H1 (cell line): ENCODE results near the gene AOAH. TPM values are rescaled to one million over a fixed set of nuclear protein-coding genes. Genes with fewer than 3 reads are reported as not detected.

Experiments used
- CBX8 ChIP-seq: fragments of 300-800, 300-1000 bp; sonication (generic); IDR thresholded peaks from 2 replicates; pipeline ENCODE4 v1.7.1; 2016; ENCODE audit warnings: low read depth, low read length, borderline replicate concordance
- CHD2 ChIP-seq: IDR thresholded peaks from 2 replicates; pipeline ENCODE4 v1.6.1; 2012; ENCODE audit warnings: low read length, improper control_type of control experiment
- EGR1 ChIP-seq: IDR thresholded peaks from 2 replicates; pipeline ENCODE4 v1.6.1; 2011; ENCODE audit warnings: low read depth, low read length, borderline replicate concordance
- FOSL1 ChIP-seq: IDR thresholded peaks from 2 replicates; pipeline ENCODE4 v1.6.1; 2011; ENCODE audit warnings: mild to moderate bottlenecking, low read depth, low read length, moderate library complexity; ENCODE audit not compliant: insufficient read depth
- RNF2 ChIP-seq: fragments of 200-900, 300-1000 bp; sonication (generic); IDR thresholded peaks from 2 replicates; pipeline ENCODE4 v1.7.1; 2016; ENCODE audit warnings: borderline replicate concordance, low read depth, mild to moderate bottlenecking, antibody characterized with exemption, low read length; ENCODE audit not compliant: poor library complexity, severe bottlenecking; ENCODE audit errors: missing control alignments
- SIRT6 ChIP-seq: IDR thresholded peaks from one replicate; pipeline ENCODE4 v1.7.1; 2012; ENCODE audit warnings: low read length, inconsistent platforms
- SUZ12 ChIP-seq: fragments of 200-600 bp; sonication (generic); IDR thresholded peaks from 2 replicates; pipeline ENCODE4 v1.6.1; 2012; ENCODE audit warnings: mild to moderate bottlenecking, inconsistent platforms, low read length, moderate library complexity, mixed read lengths
- polyA plus RNA-seq, 7 experiments: library from polyadenylated mRNA; depleted of rRNA in 3 of 7; stranded (reverse) in 5 of 7; unstranded in 2 of 7; fragments of >200 nt in 5 of 7; fragments of 200-250 nt in 2 of 7; gene quantifications; 1 replicate in 5 of 7; 2 replicates in 1 of 7; 4 replicates in 1 of 7; pipeline versions ENCODE4 v1.2.1 to v1.2.3, GENCODE V29; 2011 to 2013; ENCODE audit warnings: missing spikeins in 2 of 7, mixed read lengths in 2 of 7
- total RNA-seq: library from RNA; stranded (reverse); fragmentation: NEBNext Ultra II Directional; extraction: Animal tissue kit (Norgen Biotek cat#: 25700); gene quantifications from 2 replicates; pipeline ENCODE4 v1.2.1, GENCODE V29; 2021

AOAH gene
- total and polyA plus RNA-seq, 2 of the 8 experiments (the other 6 are each of a cell fraction or from before 2014, with no cell fraction given) = 0.08 TPM; not detected in 1

DNA sequence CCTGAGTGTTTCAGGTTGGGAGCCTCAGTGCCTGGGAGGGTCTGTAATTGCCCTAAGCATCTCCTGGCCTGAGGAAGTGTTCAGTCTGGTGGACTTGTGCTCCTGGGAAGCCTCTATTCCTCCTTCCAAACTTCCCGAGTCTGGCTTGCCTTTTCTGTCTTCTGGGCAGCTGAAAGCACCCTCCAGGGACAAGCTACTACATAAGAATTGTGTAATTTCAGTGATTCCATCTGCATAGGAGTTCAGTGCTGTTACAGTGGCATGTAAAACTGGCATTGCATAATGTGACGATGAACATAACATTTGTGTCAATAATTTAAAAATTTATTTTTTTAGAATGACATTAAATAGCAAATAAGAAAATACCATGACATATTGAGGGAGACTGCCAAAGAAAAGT lies 109.3 kb downstream of the AOAH start (continued):
- TF ChIP-seq CHD2 (no peak), SIRT6 (no peak), FOSL1 (no peak), CBX8 (no peak), SUZ12 (no peak), RNF2 (no peak), EGR1 (no peak)
